GM18519 (cell line): ENCODE data around the gene MC1R.
"Not testable (repeated sequence)": the region's sequence is repeated elsewhere in the genome, so short reads cannot be mapped to it uniquely, and the experiment has no call there.

Experiments used
- ATAC-seq: cut with Tn5 transposase; IDR thresholded peaks from one replicate; pipeline ENCODE4 v1.9.1; 2021; ENCODE audit warnings: mild to moderate bottlenecking, moderate library complexity; ENCODE audit not compliant: unreplicated experiment, low FRiP score

The MC1R gene

DNA sequence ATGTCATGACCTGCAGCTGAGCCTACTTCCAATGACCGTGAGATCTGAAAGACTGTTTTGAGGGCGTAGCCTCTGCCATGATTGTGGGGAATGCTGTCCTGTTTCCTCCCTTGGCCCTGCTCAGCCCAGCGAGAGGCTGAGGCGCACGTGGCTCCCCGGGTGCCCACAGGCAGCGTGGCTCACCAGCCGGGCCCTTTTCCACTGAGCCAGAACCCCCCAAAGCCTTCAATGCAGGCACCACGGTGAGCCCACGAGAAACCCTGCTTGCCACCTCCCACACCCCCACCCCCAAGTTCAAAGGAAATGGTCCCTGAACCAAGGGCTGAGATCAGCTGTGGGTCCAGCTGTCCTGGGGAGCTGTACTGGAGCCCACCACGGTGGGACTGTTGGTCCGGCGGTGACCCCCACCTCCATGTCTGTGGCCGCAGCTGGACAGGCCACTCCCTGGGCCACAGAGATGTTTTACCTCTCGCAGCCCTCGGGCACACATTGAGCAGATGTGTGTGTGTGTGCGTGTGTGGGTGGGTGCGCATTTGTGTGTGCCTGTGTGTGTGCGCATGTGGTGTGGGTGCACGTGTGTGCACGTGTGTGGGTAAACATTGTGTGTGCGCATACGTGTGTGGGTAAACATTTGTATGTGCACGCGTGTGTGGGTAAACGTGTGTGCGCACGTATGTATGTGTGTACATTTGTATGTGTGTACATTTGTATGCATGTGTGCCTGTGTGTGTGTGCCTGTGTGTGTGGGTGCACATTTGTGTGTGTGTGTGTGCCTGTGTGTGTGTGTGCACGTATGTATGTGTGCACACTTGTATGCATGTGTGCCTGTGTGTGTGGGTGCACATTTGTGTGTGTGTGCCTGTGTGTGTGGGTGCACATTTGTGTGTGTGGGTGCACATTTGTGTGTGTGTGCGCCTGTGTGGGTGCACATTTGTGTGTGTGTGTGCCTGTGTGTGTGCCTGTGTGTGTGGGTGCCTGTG lies 5.0 kb upstream of the MC1R start:
- ATAC-seq, result no peak

DNA sequence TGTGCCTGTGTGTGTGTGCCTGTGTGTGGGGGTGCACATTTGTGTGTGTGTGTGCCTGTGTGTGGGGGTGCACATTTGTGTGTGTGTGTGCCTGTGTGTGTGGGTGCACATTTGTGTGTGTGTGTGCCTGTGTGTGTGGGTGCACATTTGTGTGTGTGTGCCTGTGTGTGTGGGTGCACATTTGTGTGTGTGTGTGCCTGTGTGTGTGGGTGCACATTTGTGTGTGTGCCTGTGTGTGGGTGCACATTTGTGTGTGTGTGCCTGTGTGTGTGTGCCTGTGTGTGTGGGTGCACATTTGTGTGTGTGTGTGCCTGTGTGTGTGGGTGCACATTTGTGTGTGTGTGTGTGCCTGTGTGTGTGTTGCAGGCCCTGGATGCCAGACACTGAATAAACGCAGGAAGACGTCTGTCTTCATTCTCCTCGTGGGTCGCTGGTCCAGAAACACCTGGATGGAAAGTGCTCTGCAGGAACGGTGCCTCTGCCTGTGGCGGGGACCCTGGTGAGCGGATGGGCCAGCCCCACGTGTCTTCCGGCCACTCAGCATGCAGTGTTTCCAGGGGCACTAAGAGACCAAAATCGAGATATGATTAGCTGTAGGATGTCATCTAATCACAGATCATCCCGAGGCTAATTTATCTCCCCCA lies 3.9 kb upstream of the MC1R start:
- ATAC-seq, result not testable (repeated sequence)

DNA sequence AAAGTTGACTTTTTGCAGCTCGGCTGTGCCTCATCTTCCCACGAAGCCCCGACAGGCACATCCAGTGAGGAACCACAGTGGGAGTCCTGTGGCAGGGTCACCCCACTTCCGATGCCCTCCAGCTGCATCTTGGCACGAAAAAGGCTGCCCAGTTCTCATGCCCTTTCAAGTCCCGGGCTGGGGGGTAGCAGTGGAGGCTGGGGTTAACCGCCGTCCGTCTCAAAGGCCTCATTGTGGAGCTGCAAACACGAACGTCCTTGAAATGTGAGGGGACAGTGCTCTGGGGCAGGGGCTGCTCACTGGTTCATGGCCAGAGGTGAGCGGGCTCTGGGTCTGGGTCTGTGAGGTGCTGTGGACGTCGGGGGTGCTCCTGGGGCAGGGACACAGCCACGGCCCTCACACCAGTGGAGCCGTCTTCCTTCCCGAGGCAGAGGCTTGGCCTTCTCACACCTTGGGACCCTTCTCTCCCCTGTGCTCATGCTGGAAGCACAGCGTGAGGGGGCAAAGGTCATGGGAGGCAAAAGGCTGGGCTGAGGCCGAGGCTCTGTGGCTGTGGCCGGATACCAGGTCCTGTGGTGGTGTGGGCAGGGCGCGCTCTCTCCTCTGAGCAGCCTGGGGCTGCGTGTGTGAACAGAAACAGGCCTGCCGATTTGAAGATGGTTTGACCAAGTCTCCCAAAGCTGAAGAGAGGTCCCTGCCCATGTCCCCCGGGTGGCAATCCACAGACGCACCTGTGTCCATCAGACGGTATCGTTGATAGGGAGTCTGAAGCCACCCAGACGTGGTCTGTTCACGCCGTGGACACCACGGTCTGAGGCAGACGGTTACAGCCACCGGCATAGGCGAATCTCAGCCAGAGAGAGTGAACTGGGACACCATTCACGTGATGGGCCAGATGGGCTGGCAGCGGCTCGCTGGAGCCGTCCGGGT lies 3.1 kb upstream of the MC1R start:
- no peak for ATAC-seq

DNA sequence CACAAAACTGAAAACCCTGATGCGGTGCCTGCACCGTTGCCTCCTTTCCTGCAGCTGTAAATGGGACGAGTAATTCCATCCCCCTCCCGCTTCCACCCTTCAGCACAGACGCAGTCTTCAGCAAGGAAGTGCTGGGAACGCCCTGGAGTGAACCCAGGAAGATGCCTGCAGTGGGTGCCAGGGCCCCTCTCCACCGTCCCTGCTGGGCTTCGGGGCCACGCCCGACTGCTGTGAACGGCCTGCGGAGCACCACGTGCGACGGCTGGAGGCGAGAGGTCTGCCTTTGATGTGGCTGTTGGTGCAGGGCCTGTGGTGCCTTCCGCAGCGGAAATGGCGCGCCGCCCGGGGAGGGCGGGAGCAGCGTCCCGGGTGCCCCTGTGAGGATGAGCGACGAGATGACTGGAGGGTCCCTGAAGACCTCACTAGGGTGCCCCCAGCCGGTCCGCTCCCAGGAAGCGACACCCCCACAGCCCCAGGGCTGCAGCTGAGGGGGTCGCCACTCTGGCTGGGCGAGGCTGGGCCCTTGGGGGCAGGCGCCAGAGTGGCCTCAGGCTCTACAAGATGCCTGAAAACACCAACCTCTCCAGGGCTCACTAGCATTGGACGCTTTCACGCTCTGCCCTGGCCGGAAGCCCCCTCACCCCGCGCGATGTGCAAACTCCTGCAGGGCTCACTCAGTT lies 749 bp upstream of the MC1R start:
- ATAC-seq, result no peak

DNA sequence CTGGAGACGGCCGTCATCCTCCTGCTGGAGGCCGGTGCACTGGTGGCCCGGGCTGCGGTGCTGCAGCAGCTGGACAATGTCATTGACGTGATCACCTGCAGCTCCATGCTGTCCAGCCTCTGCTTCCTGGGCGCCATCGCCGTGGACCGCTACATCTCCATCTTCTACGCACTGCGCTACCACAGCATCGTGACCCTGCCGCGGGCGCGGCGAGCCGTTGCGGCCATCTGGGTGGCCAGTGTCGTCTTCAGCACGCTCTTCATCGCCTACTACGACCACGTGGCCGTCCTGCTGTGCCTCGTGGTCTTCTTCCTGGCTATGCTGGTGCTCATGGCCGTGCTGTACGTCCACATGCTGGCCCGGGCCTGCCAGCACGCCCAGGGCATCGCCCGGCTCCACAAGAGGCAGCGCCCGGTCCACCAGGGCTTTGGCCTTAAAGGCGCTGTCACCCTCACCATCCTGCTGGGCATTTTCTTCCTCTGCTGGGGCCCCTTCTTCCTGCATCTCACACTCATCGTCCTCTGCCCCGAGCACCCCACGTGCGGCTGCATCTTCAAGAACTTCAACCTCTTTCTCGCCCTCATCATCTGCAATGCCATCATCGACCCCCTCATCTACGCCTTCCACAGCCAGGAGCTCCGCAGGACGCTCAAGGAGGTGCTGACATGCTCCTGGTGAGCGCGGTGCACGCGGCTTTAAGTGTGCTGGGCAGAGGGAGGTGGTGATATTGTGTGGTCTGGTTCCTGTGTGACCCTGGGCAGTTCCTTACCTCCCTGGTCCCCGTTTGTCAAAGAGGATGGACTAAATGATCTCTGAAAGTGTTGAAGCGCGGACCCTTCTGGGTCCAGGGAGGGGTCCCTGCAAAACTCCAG lies 1.1 kb downstream of the MC1R start:
- ATAC-seq, result no peak

DNA sequence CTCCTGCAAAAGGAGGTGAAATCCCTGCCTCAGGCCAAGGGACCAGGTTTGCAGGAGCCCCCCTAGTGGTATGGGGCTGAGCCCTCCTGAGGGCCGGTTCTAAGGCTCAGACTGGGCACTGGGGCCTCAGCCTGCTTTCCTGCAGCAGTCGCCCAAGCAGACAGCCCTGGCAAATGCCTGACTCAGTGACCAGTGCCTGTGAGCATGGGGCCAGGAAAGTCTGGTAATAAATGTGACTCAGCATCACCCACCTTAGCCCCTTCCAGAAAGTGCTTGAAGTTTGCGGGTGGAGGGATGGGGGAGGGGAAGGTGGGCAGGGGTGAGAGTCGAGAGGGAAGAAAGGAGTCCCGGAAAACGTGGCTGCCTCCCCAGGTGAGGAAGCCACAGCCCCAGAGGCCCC lies 2.1 kb downstream of the MC1R start:
- no peak for ATAC-seq

DNA sequence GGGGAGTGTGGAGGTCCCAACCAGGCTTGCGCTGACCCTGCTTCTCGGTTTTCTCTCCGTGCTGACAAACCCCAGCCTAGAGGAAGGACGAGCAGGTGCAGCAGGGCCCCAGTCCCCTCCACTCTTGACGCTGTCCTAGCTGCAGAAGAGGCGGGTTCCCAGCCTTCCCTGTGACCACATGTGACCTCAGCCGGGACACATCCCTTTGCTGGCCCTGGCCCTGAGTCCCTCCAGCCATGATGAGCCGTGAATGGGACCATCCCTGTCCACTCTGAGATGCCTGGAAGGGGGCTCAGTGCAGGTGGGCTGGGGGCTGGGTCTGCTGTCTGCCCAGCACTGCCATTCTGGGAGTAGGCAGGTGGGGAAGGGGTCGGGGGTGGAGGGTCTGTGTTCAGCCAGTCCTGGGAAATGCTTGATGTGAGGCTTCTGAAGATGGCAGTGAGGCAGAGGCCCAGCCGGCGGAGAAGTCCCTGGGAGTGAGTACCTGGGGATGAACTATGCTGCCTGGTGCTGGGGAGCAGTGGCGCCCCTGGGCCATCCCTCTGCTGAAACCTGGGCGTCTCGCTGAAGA lies 2.6 kb downstream of the MC1R start:
- no peak for ATAC-seq

DNA sequence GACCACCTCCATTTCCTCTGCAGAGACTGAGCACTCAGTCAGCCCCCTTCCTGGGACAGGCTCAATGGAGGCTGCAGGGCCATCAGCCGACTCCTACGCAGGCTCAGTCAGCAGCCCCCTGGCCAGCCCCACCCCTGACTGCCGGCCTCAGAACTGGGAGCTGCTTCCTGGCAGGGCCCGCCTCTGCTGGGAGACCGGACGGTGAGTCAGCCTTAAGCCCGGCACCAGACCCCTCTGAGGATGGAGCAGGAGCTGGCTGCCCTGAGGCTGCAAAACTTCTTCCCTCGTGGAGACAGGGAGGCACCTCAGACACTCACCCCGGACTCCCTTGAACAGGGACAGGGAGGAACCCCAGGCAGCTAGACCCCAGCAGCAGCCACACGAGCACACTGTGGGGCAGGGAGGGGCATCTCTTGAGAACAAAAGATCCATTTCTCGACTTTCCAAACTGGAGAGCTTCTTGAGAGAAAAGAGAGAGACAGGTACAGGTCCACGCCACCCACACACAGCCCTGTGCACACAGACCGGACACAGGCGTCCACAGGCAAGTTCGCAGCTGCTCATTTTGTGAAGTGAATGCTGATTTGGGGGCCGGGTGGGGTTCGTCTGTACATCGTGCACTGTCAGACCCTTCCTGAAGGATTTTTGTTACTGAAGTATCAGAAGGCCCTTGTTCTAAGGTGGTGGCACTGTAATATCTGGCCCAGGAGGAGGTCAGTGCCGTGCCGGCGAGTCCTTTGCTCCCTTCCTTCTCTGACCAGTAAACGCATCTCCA lies 3.2 kb downstream of the MC1R start:
- no peak for ATAC-seq

DNA sequence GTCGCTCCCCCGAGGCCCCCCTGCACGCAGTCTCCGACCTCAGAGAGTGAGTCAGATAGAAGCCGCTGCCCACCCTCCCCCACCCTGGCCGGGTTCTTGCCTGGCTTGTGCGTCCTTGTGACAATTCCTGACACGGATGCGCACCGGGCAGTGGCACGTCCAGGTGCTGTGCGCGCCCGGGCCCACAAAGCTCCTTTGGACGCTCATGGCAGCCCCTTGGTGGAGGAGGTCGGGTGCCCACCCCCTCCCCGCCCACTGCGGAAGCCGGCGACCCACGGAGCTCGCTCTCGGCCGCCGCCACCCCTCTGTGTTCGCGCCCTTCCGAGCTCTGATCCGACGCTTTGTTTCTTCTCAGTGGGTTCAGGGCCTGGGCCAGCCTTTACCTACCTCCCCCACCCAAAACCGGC lies 3.8 kb downstream of the MC1R start:
- ATAC-seq, result no peak

DNA sequence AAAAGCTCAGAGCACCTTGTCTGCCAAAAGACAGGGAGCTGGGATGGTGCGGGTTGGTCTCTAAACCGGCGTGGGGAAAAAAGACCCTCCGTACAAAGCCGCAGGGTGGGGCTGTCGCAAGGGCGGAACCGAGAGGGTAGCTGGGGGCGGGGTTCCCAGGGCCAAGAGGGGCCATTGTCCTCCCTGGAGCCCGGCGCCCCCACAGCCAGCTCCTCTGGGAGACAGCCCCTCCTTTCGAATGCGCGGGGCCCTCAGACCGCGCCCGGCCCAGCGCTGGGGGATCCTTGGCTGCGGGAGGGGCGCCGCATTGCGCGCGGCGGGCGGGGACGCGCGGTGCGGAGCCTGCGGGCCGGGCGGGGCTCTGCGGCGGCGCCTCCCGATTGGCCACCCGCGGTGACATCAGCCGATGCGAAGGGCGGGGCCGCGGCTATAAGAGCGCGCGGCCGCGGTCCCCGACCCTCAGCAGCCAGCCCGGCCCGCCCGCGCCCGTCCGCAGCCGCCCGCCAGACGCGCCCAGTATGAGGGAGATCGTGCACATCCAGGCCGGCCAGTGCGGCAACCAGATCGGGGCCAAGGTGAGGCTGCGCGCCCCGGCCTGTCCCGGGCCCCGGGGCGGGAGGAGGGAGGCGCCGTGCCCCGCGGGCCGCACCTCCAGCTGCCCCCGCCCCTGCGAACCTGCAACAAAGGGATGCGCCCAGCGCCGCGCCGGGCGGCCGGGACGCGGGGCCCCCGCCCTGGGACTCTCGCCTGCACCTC lies 4.4 kb downstream of the MC1R start, which contains the start of gene TUBB3:
TSS of gene TUBB3 (plus strand) at position 459 of the 756 bp plus-strand sequence. CDS start at position 519, 60 bp downstream.
- no peak for ATAC-seq

DNA sequence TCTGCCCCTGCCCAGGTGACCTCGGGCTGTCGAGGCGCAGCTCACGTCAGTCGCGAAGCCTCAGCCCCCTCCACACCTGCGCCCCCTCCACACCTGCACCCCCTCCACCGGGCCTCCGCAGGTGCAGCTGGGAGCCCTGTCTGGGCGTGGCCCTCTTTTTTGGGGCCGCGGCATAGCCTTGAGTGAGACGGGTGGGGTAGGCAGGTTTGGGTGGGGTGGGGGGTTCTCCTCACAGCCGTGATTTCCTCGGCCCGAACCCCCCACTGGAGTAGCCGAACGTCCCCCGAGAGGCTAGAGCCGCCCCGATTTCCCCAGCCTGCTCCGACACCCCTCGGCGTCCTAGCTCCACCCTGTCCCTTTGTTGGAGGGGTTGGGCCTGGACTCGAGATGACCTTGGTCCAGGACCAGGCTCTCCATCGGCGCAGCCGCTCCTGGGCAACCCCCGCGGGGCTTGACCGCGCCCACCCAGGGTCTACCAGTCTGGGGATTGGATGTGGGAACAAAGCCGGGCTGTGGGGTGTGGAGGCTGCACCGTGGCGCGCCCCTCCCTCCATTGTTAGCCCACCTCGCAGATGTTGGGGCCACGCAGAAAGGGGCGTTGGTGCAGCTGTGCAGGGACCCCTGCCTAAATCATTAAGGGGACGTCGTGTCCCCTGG lies 5.1 kb downstream of the MC1R start:
- no peak for ATAC-seq

DNA sequence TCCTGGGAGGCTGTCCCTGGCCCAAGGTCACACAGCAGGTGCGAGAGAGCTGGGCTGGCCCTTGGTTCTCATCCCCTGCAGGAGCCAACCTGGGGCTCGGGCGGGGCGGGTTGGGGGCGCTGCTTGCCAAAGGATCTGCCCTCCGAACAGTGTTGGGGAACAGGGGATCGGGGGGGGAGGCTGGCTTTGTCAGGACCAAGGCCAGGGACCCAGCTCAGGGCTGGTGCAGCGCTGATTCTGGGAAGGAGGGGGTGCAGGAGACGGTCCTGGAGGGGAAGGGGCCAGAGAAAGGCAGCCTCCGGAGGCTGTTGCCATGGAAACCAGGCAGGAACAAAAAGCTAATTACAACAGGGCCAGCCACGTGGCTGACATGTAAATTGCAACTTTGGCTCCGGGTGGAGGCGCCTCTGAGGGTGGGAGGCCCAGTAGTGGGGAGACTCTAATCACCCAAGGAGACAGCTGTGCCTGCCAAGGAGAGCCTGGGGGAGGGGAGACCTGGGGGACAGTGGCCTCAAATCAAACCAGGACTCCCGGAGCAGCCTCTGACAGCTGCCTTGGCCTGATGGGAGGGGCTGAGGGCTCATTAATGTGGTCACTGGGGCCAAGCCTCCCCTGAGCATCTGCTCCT lies 5.7 kb downstream of the MC1R start:
- no peak for ATAC-seq

DNA sequence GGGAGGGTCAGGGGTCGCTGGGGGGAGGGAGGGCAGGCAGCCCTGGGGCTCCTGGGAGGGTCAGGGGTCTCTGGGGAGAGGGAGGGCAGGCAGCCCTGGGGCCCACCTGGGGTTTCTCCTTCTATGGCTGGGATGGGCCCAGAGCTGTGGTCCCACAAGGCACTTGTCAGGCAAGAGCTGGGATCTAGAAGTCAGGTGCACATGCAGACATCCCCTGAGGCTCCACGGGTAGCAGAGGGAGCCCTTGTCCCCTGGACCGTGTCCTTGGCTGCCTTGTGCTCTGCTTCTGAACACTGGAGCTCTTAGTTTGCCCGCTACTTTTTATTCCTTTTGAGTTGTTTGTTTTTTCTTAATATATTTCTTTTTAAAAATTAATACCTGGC lies 6.3 kb downstream of the MC1R start:
- ATAC-seq, result no peak

DNA sequence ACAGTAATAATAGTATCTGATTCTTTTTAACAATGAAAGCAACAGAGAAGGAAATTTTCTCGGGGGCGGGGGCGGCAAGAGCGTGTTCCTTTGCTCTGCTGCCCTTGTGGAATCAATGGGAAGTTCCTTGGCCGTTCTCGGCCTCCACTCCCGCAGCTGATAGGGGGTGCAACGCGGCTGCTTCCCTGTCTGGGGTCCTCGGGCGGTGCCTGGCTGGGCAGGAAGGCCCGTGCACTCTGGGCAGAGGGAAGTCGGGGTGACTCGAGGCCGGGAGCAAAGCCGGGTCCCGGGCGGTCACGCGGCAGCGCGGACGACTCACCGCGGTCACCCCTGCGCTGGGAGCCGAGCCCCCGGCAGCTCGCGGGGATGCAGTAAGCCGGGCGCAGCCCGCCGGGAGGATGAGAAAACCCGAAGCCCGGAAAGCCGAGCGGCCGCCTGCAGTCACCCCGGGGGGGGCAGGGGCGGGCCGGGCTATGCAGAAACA lies 7.0 kb downstream of the MC1R start:
- no peak for ATAC-seq

DNA sequence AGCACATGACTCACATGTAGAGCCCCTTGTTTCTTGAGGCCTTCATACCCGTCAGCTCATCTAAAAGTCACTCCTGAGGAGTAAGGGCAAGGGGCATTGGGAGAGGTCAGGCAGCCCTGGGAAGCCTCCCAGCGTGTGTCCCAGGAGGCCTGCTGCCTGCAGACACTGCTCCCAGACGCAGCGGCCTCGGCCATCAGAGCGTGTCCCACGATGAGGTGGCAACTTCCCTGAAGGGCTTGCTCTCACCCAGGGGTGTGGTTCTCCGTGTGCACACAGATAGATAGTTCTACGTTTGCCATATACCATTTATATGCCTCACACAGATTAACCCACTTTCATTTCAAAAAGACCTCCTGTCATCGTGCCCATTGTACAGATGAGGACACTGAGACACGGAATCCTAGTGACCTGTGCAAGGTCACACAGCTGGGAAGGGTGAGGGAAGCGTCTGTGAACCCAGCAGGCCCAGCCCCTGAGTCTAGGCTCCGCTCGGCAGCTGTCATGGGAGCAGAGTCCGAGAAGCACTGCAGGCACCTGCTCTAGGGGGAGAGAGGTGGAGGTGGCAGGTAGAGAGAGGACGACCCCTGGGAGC lies 12.7 kb downstream of the MC1R start:
- ATAC-seq, result no peak

DNA sequence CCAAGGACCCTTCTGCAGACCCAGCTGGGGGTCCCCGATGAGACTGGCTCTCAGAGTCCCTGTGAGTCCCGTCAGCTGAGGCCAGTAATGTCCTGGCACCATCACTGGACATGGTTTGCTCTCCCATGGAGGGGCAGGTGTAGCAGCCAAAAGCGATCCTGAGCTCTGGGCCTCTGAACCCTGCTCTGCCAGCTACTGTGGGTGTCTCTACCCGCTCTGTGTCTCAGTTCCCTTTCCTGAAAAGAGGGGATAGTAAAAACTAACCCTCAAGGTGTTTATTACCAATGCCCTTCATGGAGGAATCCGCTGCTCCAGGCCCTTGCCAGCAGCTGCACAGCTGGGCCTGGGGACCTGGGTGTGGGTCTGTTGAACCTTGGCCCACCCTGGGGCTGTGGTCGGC lies 13.3 kb downstream of the MC1R start:
- no peak for ATAC-seq
